SK-N-SH treated with all-trans-retinoic acid at 6 μM for 48 hours (cell line): Measurements from ENCODE around the gene ZBED1.

ENCODE experiments used
- ARNTL ChIP-seq: fragments of 450-650 bp; formaldehyde crosslinking; IDR thresholded peaks from 2 replicates; pipeline ENCODE4 v1.5.0; 2020; ENCODE audit warnings: low read depth, mild to moderate bottlenecking, moderate library complexity, borderline replicate concordance
- CREB5 ChIP-seq: fragments of 250-450 bp; sonication (Bioruptor Pico); IDR thresholded peaks from 2 replicates; pipeline ENCODE4 v1.5.1; 2020; ENCODE audit warnings: low read depth, mild to moderate bottlenecking, moderate library complexity
- GLIS3 ChIP-seq: fragments of 250-450 bp; sonication (Bioruptor Pico); IDR thresholded peaks from 2 replicates; pipeline ENCODE4 v1.5.0; 2020; ENCODE audit warnings: mild to moderate bottlenecking, moderate library complexity
- ISL1 ChIP-seq: fragments of 250-450 bp; sonication (Bioruptor Pico); IDR thresholded peaks from 2 replicates; pipeline ENCODE4 v2.1.2; 2022; ENCODE audit warnings: mild to moderate bottlenecking, moderate library complexity
- PATZ1 ChIP-seq: fragments of 250-450 bp; sonication (Bioruptor Pico); IDR thresholded peaks from 2 replicates; pipeline ENCODE4 v1.8.0; 2020; ENCODE audit warnings: mild to moderate bottlenecking, moderate library complexity, borderline replicate concordance
- SNAI2 ChIP-seq: fragments of 250-450 bp; sonication (Bioruptor Pico); IDR thresholded peaks from 2 replicates; pipeline ENCODE4 v1.5.0; 2020; ENCODE audit warnings: mild to moderate bottlenecking, moderate library complexity
- TCF4 ChIP-seq: fragments of 250-450 bp; sonication (Bioruptor Pico); IDR thresholded peaks from 2 replicates; pipeline ENCODE4 v1.8.0; 2021; ENCODE audit warnings: mild to moderate bottlenecking, moderate library complexity, borderline replicate concordance
- TOX ChIP-seq: fragments of 250-450 bp; sonication (Bioruptor Pico); IDR thresholded peaks from 2 replicates; pipeline ENCODE4 v1.8.0; 2021; ENCODE audit warnings: mild to moderate bottlenecking, moderate library complexity, borderline replicate concordance
- TSHZ2 ChIP-seq: fragments of 250-450 bp; sonication (Bioruptor Pico); IDR thresholded peaks from 2 replicates; pipeline ENCODE4 v1.5.0; 2020; ENCODE audit warnings: mild to moderate bottlenecking, moderate library complexity
- ZC3H10 ChIP-seq: fragments of 250-450 bp; sonication (Bioruptor Pico); IDR thresholded peaks from 2 replicates; pipeline ENCODE4 v1.5.1; 2021; ENCODE audit warnings: mild to moderate bottlenecking, moderate library complexity
- ZNF565 ChIP-seq: fragments of 450-650 bp; formaldehyde crosslinking; conservative IDR thresholded peaks from 2 replicates; pipeline ENCODE4 v1.5.0; 2020; ENCODE audit warnings: low read depth, mild to moderate bottlenecking, moderate library complexity
- ZNF70 ChIP-seq: fragments of 450-650 bp; formaldehyde crosslinking; IDR thresholded peaks from 2 replicates; pipeline ENCODE4 v1.5.0; 2020; ENCODE audit warnings: mild to moderate bottlenecking, moderate library complexity

- no peak for TF ChIP-seq GLIS3 (CRISPR knock-in tag)
- no peak for TF ChIP-seq TOX (CRISPR knock-in tag)
- no peak for TF ChIP-seq ZC3H10
- no peak for TF ChIP-seq ZNF565 (CRISPR knock-in tag)
- TF ChIP-seq ZNF70: no peak
- TF ChIP-seq CREB5 (CRISPR knock-in tag): no peak
- TF ChIP-seq TCF4: no peak
- no peak for TF ChIP-seq ARNTL (CRISPR knock-in tag)
- no peak for TF ChIP-seq SNAI2 (CRISPR knock-in tag)
- no peak for TF ChIP-seq TSHZ2 (CRISPR knock-in tag)
- TF ChIP-seq PATZ1 (CRISPR knock-in tag): no peak
- TF ChIP-seq ISL1 (CRISPR knock-in tag): no peak
Measured at GRCh38 chrX:2514131-2514530, 13.4 kb upstream of the ZBED1 start.
